HCT116 (cell line): ENCODE results near the gene ITIH4.

Source experiments
- FOSL1 ChIP-seq: IDR thresholded peaks from 2 replicates; pipeline ENCODE4 v1.6.1; 2012; ENCODE audit warnings: low read depth
- MAX ChIP-seq: IDR thresholded peaks from 2 replicates; pipeline ENCODE4 v1.6.1; 2012
- POLR2A ChIP-seq: IDR thresholded peaks from 2 replicates; pipeline ENCODE4 v1.7.0; 2011; ENCODE audit warnings: borderline replicate concordance; ENCODE audit not compliant: insufficient read depth, insufficient read length; ENCODE audit errors: extremely low read depth
- POLR2AphosphoS5 ChIP-seq: IDR thresholded peaks from 2 replicates; pipeline ENCODE4 v1.6.1; 2011; ENCODE audit warnings: mild to moderate bottlenecking, low read depth, low read length, moderate library complexity
- TCF7L2 ChIP-seq: IDR thresholded peaks from 2 replicates; pipeline ENCODE4 v1.7.0; 2011; ENCODE audit warnings: borderline replicate concordance, inconsistent platforms; ENCODE audit not compliant: insufficient read depth, insufficient read length; ENCODE audit errors: extremely low read depth
- TF ChIP-seq, protein P1 (sequence below), 3 experiments: fragments of 200-600 bp in 1 of 3; sonication (generic) in 1 of 3; IDR thresholded peaks in 2 of 3; conservative IDR thresholded peaks in 1 of 3; 2 replicates each; pipeline ENCODE4 v1.5.1; 2012 to 2017; ENCODE audit warnings: low read depth in 2 of 3, low read length in 2 of 3, antibody characterized with exemption in 1 of 3, borderline replicate concordance in 1 of 3, control low read depth in 1 of 3, mild to moderate bottlenecking in 1 of 3, mixed read lengths in 1 of 3, mixed run types in 1 of 3, moderate library complexity in 1 of 3; ENCODE audit not compliant: insufficient read depth in 1 of 3
- TF ChIP-seq, protein P2 (sequence below): IDR thresholded peaks from 2 replicates; pipeline ENCODE4 v1.6.1; 2012; ENCODE audit warnings: low read depth

DNA sequence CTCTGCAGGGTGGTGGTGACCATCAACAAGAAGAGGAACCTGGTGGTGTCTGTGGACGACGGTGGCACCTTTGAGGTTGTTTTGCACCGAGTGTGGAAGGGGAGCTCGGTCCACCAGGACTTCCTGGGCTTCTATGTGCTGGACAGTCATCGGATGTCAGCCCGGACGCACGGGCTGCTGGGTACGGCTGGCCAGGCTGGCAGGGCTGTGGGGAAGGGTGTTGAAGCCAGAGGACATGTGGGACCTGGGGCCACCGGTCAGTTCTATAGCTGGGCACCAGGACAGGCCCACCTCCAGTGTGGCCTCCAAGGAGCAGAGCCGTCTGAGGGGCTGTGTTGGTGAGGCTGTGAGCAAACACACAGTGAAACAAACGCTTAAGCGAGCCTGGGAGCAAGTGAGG, 39.7 kb downstream of the ITIH4 start:
- TF ChIP-seq TCF7L2 (no peak), POLR2AphosphoS5 (no peak), MAX (no peak), FOSL1 (no peak), POLR2A (no peak)
- TF ChIP-seq, protein P1, sequence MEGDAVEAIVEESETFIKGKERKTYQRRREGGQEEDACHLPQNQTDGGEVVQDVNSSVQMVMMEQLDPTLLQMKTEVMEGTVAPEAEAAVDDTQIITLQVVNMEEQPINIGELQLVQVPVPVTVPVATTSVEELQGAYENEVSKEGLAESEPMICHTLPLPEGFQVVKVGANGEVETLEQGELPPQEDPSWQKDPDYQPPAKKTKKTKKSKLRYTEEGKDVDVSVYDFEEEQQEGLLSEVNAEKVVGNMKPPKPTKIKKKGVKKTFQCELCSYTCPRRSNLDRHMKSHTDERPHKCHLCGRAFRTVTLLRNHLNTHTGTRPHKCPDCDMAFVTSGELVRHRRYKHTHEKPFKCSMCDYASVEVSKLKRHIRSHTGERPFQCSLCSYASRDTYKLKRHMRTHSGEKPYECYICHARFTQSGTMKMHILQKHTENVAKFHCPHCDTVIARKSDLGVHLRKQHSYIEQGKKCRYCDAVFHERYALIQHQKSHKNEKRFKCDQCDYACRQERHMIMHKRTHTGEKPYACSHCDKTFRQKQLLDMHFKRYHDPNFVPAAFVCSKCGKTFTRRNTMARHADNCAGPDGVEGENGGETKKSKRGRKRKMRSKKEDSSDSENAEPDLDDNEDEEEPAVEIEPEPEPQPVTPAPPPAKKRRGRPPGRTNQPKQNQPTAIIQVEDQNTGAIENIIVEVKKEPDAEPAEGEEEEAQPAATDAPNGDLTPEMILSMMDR (IDR thresholded peaks at IDR 0.05 in 2 of 3, conservative IDR thresholded peaks at IDR 0.05 in 1 of 3; ENCODE audit: borderline replicate concordance in 1 of 3, insufficient read depth in 1 of 3, low read depth in 2 of 3, low read length in 2 of 3) = no peak
- TF ChIP-seq, protein P2, sequence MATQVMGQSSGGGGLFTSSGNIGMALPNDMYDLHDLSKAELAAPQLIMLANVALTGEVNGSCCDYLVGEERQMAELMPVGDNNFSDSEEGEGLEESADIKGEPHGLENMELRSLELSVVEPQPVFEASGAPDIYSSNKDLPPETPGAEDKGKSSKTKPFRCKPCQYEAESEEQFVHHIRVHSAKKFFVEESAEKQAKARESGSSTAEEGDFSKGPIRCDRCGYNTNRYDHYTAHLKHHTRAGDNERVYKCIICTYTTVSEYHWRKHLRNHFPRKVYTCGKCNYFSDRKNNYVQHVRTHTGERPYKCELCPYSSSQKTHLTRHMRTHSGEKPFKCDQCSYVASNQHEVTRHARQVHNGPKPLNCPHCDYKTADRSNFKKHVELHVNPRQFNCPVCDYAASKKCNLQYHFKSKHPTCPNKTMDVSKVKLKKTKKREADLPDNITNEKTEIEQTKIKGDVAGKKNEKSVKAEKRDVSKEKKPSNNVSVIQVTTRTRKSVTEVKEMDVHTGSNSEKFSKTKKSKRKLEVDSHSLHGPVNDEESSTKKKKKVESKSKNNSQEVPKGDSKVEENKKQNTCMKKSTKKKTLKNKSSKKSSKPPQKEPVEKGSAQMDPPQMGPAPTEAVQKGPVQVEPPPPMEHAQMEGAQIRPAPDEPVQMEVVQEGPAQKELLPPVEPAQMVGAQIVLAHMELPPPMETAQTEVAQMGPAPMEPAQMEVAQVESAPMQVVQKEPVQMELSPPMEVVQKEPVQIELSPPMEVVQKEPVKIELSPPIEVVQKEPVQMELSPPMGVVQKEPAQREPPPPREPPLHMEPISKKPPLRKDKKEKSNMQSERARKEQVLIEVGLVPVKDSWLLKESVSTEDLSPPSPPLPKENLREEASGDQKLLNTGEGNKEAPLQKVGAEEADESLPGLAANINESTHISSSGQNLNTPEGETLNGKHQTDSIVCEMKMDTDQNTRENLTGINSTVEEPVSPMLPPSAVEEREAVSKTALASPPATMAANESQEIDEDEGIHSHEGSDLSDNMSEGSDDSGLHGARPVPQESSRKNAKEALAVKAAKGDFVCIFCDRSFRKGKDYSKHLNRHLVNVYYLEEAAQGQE = no peak
